T-helper 2 cell treated with Interferon-gamma antibody and Interleukin-4, amounts not matched to agents 5 μg/mL and 100 μg/mL, for 36 hours (primary cell): ENCODE data around the gene PPP4R1.

Experiments used
- DNase-seq: peaks from one replicate; pipeline ENCODE4 v3.0.0; 2021; ENCODE audit warnings: low spot score
- H3K27ac Mint-ChIP-seq: one replicate; pipeline ENCODE4 v1.8.0; 2021; ENCODE audit warnings: mild to moderate bottlenecking, mixed read lengths
- H3K27me3 Mint-ChIP-seq: one replicate; pipeline ENCODE4 v1.8.0; 2021; ENCODE audit warnings: low read depth, mixed read lengths
- H3K36me3 Mint-ChIP-seq: one replicate; pipeline ENCODE4 v1.8.0; 2021; ENCODE audit warnings: low read depth, mixed read lengths
- H3K4me1 Mint-ChIP-seq: one replicate; pipeline ENCODE4 v1.8.0; 2021; ENCODE audit warnings: low read depth, mixed read lengths
- H3K4me3 Mint-ChIP-seq: one replicate; pipeline ENCODE4 v1.8.0; 2022; ENCODE audit warnings: mild to moderate bottlenecking, moderate library complexity, mixed read lengths
- H3K9me3 Mint-ChIP-seq: one replicate; pipeline ENCODE4 v1.8.0; 2021; ENCODE audit warnings: mixed read lengths

The PPP4R1 gene

GRCh38 chr18:9539283-9539682 lies 75.1 kb downstream of the PPP4R1 start:
- Mint-ChIP-seq H3K27me3 (no peaks in the 10 kb centered on the region), H3K36me3 (peaks cover 12% of the 10 kb centered on the region), H3K27ac (no peak overlapping the region), H3K9me3 (no peaks in the 10 kb centered on the region), H3K4me1 (no peaks in the 10 kb centered on the region), H3K4me3 (no peak overlapping the region)
- no peak for DNase-seq

GRCh38 chr18:9537677-9538076 lies 76.7 kb downstream of the PPP4R1 start:
- Mint-ChIP-seq H3K4me1 (no peaks in the 10 kb centered on the region), H3K27ac (no peak overlapping the region), H3K36me3 (peaks cover 20% of the 10 kb centered on the region), H3K27me3 (no peaks in the 10 kb centered on the region), H3K4me3 (no peak overlapping the region), H3K9me3 (no peaks in the 10 kb centered on the region)
- DNase-seq: no peak

GRCh38 chr18:9536354-9537152 lies 77.8 kb downstream of the PPP4R1 start:
- H3K27me3 Mint-ChIP-seq: no peaks in the 10 kb centered on the region
- no peaks in the 10 kb centered on the region for H3K4me1 Mint-ChIP-seq
- no peak overlapping the region for H3K4me3 Mint-ChIP-seq
- no peaks in the 10 kb centered on the region for H3K9me3 Mint-ChIP-seq
- no peak for DNase-seq
- no peak overlapping the region for H3K27ac Mint-ChIP-seq
- peaks cover 24% of the 10 kb centered on the region for H3K36me3 Mint-ChIP-seq

- DNase-seq: no peak
Measured at GRCh38 chr18:9535430-9535991, 78.8 kb downstream of the PPP4R1 start.

GRCh38 chr18:9534844-9535243 lies 79.5 kb downstream of the PPP4R1 start:
- peaks cover 8% of the 10 kb centered on the region for H3K4me1 Mint-ChIP-seq
- no peak overlapping the region for H3K27ac Mint-ChIP-seq
- H3K36me3 Mint-ChIP-seq: peaks cover 38% of the 10 kb centered on the region

More at GRCh38 chr18:9535430-9535991, 78.8 kb downstream of the PPP4R1 start:
- peaks cover 3% of the 10 kb centered on the region for H3K4me1 Mint-ChIP-seq
- H3K27me3 Mint-ChIP-seq: no peaks in the 10 kb centered on the region
- peaks cover 32% of the 10 kb centered on the region for H3K36me3 Mint-ChIP-seq
- no peak overlapping the region for H3K27ac Mint-ChIP-seq
- no peaks in the 10 kb centered on the region for H3K9me3 Mint-ChIP-seq
- H3K4me3 Mint-ChIP-seq: no peak overlapping the region

GRCh38 chr18:9531791-9532410 lies 82.5 kb downstream of the PPP4R1 start:
- H3K9me3 Mint-ChIP-seq: peaks cover 17% of the 10 kb centered on the region
- H3K36me3 Mint-ChIP-seq: peaks cover 60% of the 10 kb centered on the region
- no peak for DNase-seq
- no peak overlapping the region for H3K27ac Mint-ChIP-seq
- no peak overlapping the region for H3K4me3 Mint-ChIP-seq
- peaks cover 8% of the 10 kb centered on the region for H3K4me1 Mint-ChIP-seq
- no peaks in the 10 kb centered on the region for H3K27me3 Mint-ChIP-seq

More at GRCh38 chr18:9534844-9535243, 79.5 kb downstream of the PPP4R1 start:
- DNase-seq: no peak
- H3K27me3 Mint-ChIP-seq: no peaks in the 10 kb centered on the region
- H3K9me3 Mint-ChIP-seq: no peaks in the 10 kb centered on the region
- H3K4me3 Mint-ChIP-seq: no peak overlapping the region

GRCh38 chr18:9530226-9531009 lies 83.9 kb downstream of the PPP4R1 start:
- H3K9me3 Mint-ChIP-seq: peaks cover 18% of the 10 kb centered on the region
- no peaks in the 10 kb centered on the region for H3K27me3 Mint-ChIP-seq
- peaks cover 9% of the 10 kb centered on the region for H3K4me1 Mint-ChIP-seq
- H3K27ac Mint-ChIP-seq: no peak overlapping the region
- peaks cover 58% of the 10 kb centered on the region for H3K36me3 Mint-ChIP-seq
- no peak overlapping the region for H3K4me3 Mint-ChIP-seq
- no peak for DNase-seq

GRCh38 chr18:9526458-9526857 lies 87.9 kb downstream of the PPP4R1 start:
- Mint-ChIP-seq H3K9me3 (peaks cover 18% of the 10 kb centered on the region), H3K4me1 (peaks cover 9% of the 10 kb centered on the region), H3K27me3 (no peaks in the 10 kb centered on the region), H3K27ac (no peak overlapping the region), H3K4me3 (no peak overlapping the region), H3K36me3 (peaks cover 58% of the 10 kb centered on the region)
- DNase-seq: no peak

- peaks cover 35% of the 10 kb centered on the region for H3K36me3 Mint-ChIP-seq
- H3K4me3 Mint-ChIP-seq: no peak overlapping the region
- H3K27me3 Mint-ChIP-seq: no peaks in the 10 kb centered on the region
- no peak overlapping the region for H3K27ac Mint-ChIP-seq
- DNase-seq: no peak
- peaks cover 1% of the 10 kb centered on the region for H3K4me1 Mint-ChIP-seq
- H3K9me3 Mint-ChIP-seq: peaks cover 11% of the 10 kb centered on the region
Measured at GRCh38 chr18:9522952-9523351, 91.4 kb downstream of the PPP4R1 start.

GRCh38 chr18:9521770-9522169 lies 92.6 kb downstream of the PPP4R1 start:
- Mint-ChIP-seq H3K4me3 (no peak overlapping the region), H3K27me3 (no peaks in the 10 kb centered on the region), H3K4me1 (peaks cover 1% of the 10 kb centered on the region), H3K27ac (no peak overlapping the region), H3K9me3 (no peaks in the 10 kb centered on the region), H3K36me3 (peaks cover 31% of the 10 kb centered on the region)
- no peak for DNase-seq

GRCh38 chr18:9520666-9521065 lies 93.7 kb downstream of the PPP4R1 start:
- H3K4me1 Mint-ChIP-seq: peaks cover 4% of the 10 kb centered on the region
- peaks cover 28% of the 10 kb centered on the region for H3K36me3 Mint-ChIP-seq
- DNase-seq: no peak
- no peak overlapping the region for H3K27ac Mint-ChIP-seq
- no peak overlapping the region for H3K4me3 Mint-ChIP-seq
- no peaks in the 10 kb centered on the region for H3K9me3 Mint-ChIP-seq
- no peaks in the 10 kb centered on the region for H3K27me3 Mint-ChIP-seq

- Mint-ChIP-seq H3K4me3 (no peak overlapping the region), H3K27ac (no peak overlapping the region), H3K9me3 (no peaks in the 10 kb centered on the region), H3K27me3 (no peaks in the 10 kb centered on the region), H3K4me1 (peaks cover 4% of the 10 kb centered on the region), H3K36me3 (peaks cover 23% of the 10 kb centered on the region)
- DNase-seq: no peak
Measured at GRCh38 chr18:9519399-9519798, 95.0 kb downstream of the PPP4R1 start.

GRCh38 chr18:9517869-9518268 lies 96.5 kb downstream of the PPP4R1 start:
- Mint-ChIP-seq H3K27ac (no peak overlapping the region), H3K4me1 (peaks cover 4% of the 10 kb centered on the region), H3K36me3 (peaks cover 24% of the 10 kb centered on the region), H3K4me3 (no peak overlapping the region), H3K27me3 (no peaks in the 10 kb centered on the region), H3K9me3 (no peaks in the 10 kb centered on the region)
- no peak for DNase-seq
